Thyroid gland (tissue), 4 donors: Measurements from ENCODE around the gene THSD7A.

ENCODE experiments used
- POLR2A ChIP-seq, 2 donors: fragments of 450-650 bp; IDR thresholded peaks; one replicate each; pipeline ENCODE4 v1.6.1; 2017; ENCODE audit warnings: antibody characterized with exemption in 2 of 2, mild to moderate bottlenecking in 2 of 2, moderate library complexity in 1 of 2
- TF ChIP-seq, protein P1 (sequence below), 6 experiments: fragments of 200-600 bp in 3 of 6; fragments of 450-650 bp in 3 of 6; sonication (generic) in 3 of 6; IDR thresholded peaks; one replicate each; pipeline ENCODE4 v1.5.1; 2016 to 2019; ENCODE audit warnings: antibody characterized with exemption in 6 of 6, mild to moderate bottlenecking in 2 of 6, inconsistent platforms in 1 of 6, moderate library complexity in 1 of 6

DNA sequence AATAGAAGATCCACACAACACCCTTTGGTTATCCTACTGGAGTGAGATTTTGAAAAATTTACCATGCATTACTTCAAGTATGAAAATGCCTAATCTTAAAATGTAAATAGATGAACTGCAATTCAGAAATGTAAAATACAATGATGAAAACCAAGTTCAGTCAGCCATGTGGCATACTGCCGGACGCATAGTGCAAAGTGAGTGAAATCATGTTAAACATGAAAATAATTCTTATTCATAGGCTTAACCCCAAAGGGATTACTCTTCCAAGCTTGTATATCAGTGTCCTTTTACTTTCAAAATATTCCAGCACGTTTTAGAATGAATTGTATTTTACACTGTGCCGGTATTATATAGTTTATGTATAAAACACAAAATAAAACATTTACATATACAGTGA lies 99.8 kb downstream of the THSD7A start:
- TF ChIP-seq, protein P1, sequence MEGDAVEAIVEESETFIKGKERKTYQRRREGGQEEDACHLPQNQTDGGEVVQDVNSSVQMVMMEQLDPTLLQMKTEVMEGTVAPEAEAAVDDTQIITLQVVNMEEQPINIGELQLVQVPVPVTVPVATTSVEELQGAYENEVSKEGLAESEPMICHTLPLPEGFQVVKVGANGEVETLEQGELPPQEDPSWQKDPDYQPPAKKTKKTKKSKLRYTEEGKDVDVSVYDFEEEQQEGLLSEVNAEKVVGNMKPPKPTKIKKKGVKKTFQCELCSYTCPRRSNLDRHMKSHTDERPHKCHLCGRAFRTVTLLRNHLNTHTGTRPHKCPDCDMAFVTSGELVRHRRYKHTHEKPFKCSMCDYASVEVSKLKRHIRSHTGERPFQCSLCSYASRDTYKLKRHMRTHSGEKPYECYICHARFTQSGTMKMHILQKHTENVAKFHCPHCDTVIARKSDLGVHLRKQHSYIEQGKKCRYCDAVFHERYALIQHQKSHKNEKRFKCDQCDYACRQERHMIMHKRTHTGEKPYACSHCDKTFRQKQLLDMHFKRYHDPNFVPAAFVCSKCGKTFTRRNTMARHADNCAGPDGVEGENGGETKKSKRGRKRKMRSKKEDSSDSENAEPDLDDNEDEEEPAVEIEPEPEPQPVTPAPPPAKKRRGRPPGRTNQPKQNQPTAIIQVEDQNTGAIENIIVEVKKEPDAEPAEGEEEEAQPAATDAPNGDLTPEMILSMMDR (IDR thresholded peaks at IDR 0.05) = no peak
- TF ChIP-seq POLR2A (IDR thresholded peaks at IDR 0.05) = no peak
